H1 (cell line): ENCODE results near the gene USP10. TPM values are rescaled to one million over a fixed set of nuclear protein-coding genes. Genes with fewer than 3 reads are reported as not detected.

Experiments used
- polyA plus RNA-seq, 7 experiments: library from polyadenylated mRNA; depleted of rRNA in 3 of 7; stranded (reverse) in 5 of 7; unstranded in 2 of 7; fragments of >200 nt in 5 of 7; fragments of 200-250 nt in 2 of 7; gene quantifications; 1 replicate in 5 of 7; 2 replicates in 1 of 7; 4 replicates in 1 of 7; pipeline versions ENCODE4 v1.2.1 to v1.2.3, GENCODE V29; 2011 to 2013; ENCODE audit warnings: missing spikeins in 2 of 7, mixed read lengths in 2 of 7
- total RNA-seq: library from RNA; stranded (reverse); fragmentation: NEBNext Ultra II Directional; extraction: Animal tissue kit (Norgen Biotek cat#: 25700); gene quantifications from 2 replicates; pipeline ENCODE4 v1.2.1, GENCODE V29; 2021
- TF ChIP-seq, protein P1 (sequence below): IDR thresholded peaks from 2 replicates; pipeline ENCODE4 v1.6.1; 2012; ENCODE audit warnings: inconsistent platforms

Gene USP10
- total and polyA plus RNA-seq, 2 of the 8 experiments (the other 6 are each of a cell fraction or from before 2014, with no cell fraction given), result 171 to 195 TPM

DNA sequence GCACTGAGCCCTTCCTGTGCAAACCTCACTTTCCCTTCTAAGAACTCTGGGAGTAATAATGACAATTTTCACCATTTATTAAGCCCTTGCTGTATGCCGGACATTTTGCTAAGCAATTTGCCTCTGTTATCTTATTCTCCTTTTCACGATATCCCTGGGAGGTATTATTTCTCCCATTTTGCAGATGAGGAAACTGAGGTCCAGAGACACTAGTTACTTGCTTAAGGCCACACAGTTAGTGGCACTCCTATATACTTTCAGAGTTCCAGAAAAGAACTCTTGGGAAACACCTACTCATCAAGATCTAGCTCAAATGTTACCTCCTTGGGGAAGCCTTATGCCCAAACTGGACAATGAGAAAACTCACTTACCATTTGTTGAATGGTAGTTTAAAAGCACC is 4.8 kb upstream of the USP10 start (continued):
- TF ChIP-seq, protein P1, sequence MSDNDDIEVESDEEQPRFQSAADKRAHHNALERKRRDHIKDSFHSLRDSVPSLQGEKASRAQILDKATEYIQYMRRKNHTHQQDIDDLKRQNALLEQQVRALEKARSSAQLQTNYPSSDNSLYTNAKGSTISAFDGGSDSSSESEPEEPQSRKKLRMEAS, result no peak
